ENCODE measurements around the gene PPM1F.

- TF ChIP-seq, protein P1, sequence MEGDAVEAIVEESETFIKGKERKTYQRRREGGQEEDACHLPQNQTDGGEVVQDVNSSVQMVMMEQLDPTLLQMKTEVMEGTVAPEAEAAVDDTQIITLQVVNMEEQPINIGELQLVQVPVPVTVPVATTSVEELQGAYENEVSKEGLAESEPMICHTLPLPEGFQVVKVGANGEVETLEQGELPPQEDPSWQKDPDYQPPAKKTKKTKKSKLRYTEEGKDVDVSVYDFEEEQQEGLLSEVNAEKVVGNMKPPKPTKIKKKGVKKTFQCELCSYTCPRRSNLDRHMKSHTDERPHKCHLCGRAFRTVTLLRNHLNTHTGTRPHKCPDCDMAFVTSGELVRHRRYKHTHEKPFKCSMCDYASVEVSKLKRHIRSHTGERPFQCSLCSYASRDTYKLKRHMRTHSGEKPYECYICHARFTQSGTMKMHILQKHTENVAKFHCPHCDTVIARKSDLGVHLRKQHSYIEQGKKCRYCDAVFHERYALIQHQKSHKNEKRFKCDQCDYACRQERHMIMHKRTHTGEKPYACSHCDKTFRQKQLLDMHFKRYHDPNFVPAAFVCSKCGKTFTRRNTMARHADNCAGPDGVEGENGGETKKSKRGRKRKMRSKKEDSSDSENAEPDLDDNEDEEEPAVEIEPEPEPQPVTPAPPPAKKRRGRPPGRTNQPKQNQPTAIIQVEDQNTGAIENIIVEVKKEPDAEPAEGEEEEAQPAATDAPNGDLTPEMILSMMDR (IDR thresholded peaks at IDR 0.05), result no peak
- TF ChIP-seq EZH2 (IDR thresholded peaks at IDR 0.05; ENCODE audit: borderline replicate concordance, insufficient read depth, low read depth, low read length, poor library complexity, severe bottlenecking), result no peak
Measured at GRCh38 chr22:21951931-21952465, 650 bp downstream of the PPM1F start.

Data from B cell (primary cell).